Renal pelvis (tissue), 4 donors: ENCODE data around the gene ULK1. TPM values are rescaled to one million over a fixed set of nuclear protein-coding genes. Genes with fewer than 3 reads are reported as not detected.

Experiments
- DNase-seq: peaks from one replicate; pipeline ENCODE4 v3.0.0-alpha.2; 2013
- polyA plus RNA-seq, 3 donors: library from polyadenylated mRNA; unstranded; fragments of 120-200 nt; gene quantifications; one replicate each; pipeline ENCODE4 v1.2.1, GENCODE V29; 2013; ENCODE audit not compliant: insufficient read length in 3 of 3

Gene ULK1
- polyA plus RNA-seq, 3 donors, result 34.0 to 45.6 (median 36.4) TPM

GRCh38 chr12:131907379-131908091 is 13.1 kb downstream of the ULK1 start:
- no peak for DNase-seq

- DNase-seq, result no peak
Observed at GRCh38 chr12:131908092-131909080, 14.0 kb downstream of the ULK1 start.

- no peak for DNase-seq
Observed at GRCh38 chr12:131909081-131909751, 14.8 kb downstream of the ULK1 start.

- no peak for DNase-seq
Observed at GRCh38 chr12:131909752-131910219, 15.4 kb downstream of the ULK1 start.

GRCh38 chr12:131910302-131911027 is 16.0 kb downstream of the ULK1 start:
- no peak for DNase-seq

GRCh38 chr12:131911028-131911650 is 16.7 kb downstream of the ULK1 start:
- no peak for DNase-seq

GRCh38 chr12:131911851-131912477 is 17.5 kb downstream of the ULK1 start:
- DNase-seq, result no peak

GRCh38 chr12:131912518-131913274 is 18.3 kb downstream of the ULK1 start:
- DNase-seq, result no peak

GRCh38 chr12:131913666-131914065 is 19.2 kb downstream of the ULK1 start:
- no peak for DNase-seq

GRCh38 chr12:131914179-131914702 is 19.8 kb downstream of the ULK1 start:
- no peak for DNase-seq

- DNase-seq, result no peak
Observed at GRCh38 chr12:131915000-131915689, 20.7 kb downstream of the ULK1 start.

GRCh38 chr12:131915823-131916222 is 21.4 kb downstream of the ULK1 start:
- no peak for DNase-seq

- no peak for DNase-seq
Observed at GRCh38 chr12:131916306-131917138, 22.1 kb downstream of the ULK1 start.

- DNase-seq, result no peak
Observed at GRCh38 chr12:131917139-131917710, 22.8 kb downstream of the ULK1 start.

- DNase-seq, result no peak
Observed at GRCh38 chr12:131917711-131918306, 23.4 kb downstream of the ULK1 start.

- DNase-seq, result no peak
Observed at GRCh38 chr12:131918311-131919050, 24.1 kb downstream of the ULK1 start.

GRCh38 chr12:131919051-131919347 is 24.6 kb downstream of the ULK1 start:
- no peak for DNase-seq
